Gastroesophageal sphincter (tissue), 4 donors: ENCODE measurements around the gene C10orf90. TPM values are rescaled to one million over a fixed set of nuclear protein-coding genes. Genes with fewer than 3 reads are reported as not detected.
"Not testable (repeated sequence)": the region's sequence is repeated elsewhere in the genome, so short reads cannot be mapped to it uniquely, and the experiment has no call there.

Source experiments
- ATAC-seq: fragments of 150-250 bp; one replicate; pipeline ENCODE4 v1.9.1; 2016; ENCODE audit warnings: mild to moderate bottlenecking, moderate library complexity
- H3K27ac ChIP-seq, 4 donors: fragments of 200-600 bp; sonication (generic) in 3 of 4; 1 replicate in 3 of 4; 2 replicates in 1 of 4; pipeline ENCODE4 v1.5.1; 2016 to 2019
- H3K27me3 ChIP-seq: fragments of 200-600 bp; sonication (generic); one replicate; pipeline ENCODE4 v1.5.1; 2019
- H3K36me3 ChIP-seq, 2 donors: fragments of 200-600 bp; sonication (generic); one replicate each; pipeline ENCODE4 v1.5.1; 2019; ENCODE audit warnings: control low read depth in 1 of 2
- H3K4me1 ChIP-seq, 3 donors: fragments of 200-600 bp; sonication (generic); 1 replicate in 2 of 3; 2 replicates in 1 of 3; pipeline ENCODE4 v1.5.1; 2016 to 2019; ENCODE audit warnings: control low read depth in 2 of 3
- H3K4me3 ChIP-seq, 2 donors: fragments of 200-600 bp; sonication (generic); one replicate each; pipeline ENCODE4 v1.5.1; 2019; ENCODE audit warnings: mild to moderate bottlenecking in 1 of 2, moderate library complexity in 1 of 2
- H3K9me3 ChIP-seq, 3 donors: fragments of 200-600 bp; sonication (generic); one replicate each; pipeline ENCODE4 v1.5.1; 2017 to 2019; ENCODE audit warnings: control low read depth in 2 of 3
- CTCF ChIP-seq, 4 experiments: fragments of 200-600 bp in 2 of 4; fragments of 450-650 bp in 2 of 4; sonication (generic) in 1 of 4; IDR thresholded peaks; one replicate each; pipeline ENCODE4 v1.5.1; 2017 to 2019; ENCODE audit warnings: antibody characterized with exemption in 4 of 4, mild to moderate bottlenecking in 2 of 4, moderate library complexity in 2 of 4
- EP300 ChIP-seq: sonication (generic); formaldehyde crosslinking; IDR thresholded peaks from one replicate; pipeline ENCODE4 v1.6.1; 2017; ENCODE audit warnings: antibody characterized with exemption, mild to moderate bottlenecking
- POLR2A ChIP-seq, 2 donors: fragments of 450-650 bp; IDR thresholded peaks; one replicate each; pipeline ENCODE4 v1.6.1; 2017; ENCODE audit warnings: antibody characterized with exemption in 2 of 2, mild to moderate bottlenecking in 2 of 2, moderate library complexity in 1 of 2
- POLR2AphosphoS5 ChIP-seq: sonication (generic); formaldehyde crosslinking; IDR thresholded peaks from one replicate; pipeline ENCODE4 v1.6.1; 2017; ENCODE audit warnings: antibody characterized with exemption
- WGBS, 2 donors: methylation state at CpG; one replicate each; pipeline ENCODE4 v1.1.5; 2018; ENCODE audit warnings: low coverage in 1 of 2; 5-methylcytosine and 5-hydroxymethylcytosine counted together
- total RNA-seq, 4 donors: library from RNA; depleted of rRNA; stranded (reverse); fragments of >200 nt; gene quantifications; one replicate each; pipeline ENCODE4 v1.1.0, GENCODE V29; 2016

C10orf90 gene
- total RNA-seq, 4 donors from 2014 or later = not detected

GRCh38 chr10:126380352-126381076, 290.0 kb downstream of the C10orf90 start:
- WGBS, 2 donors = 82 to 88% methylated on average over 7 of the region's 7 CpGs
- TF ChIP-seq POLR2A (IDR thresholded peaks at IDR 0.05) (no peak), EP300 (no peak)
- no peak overlapping the region for H3K27ac ChIP-seq
- H3K4me1 ChIP-seq = no peaks in the 10 kb centered on the region
- no peaks in the 10 kb centered on the region for H3K36me3 ChIP-seq
- H3K9me3 ChIP-seq = no peaks in the 10 kb centered on the region
- peaks cover 19% of the 10 kb centered on the region for H3K27me3 ChIP-seq
- ATAC-seq = no peak
- H3K4me3 ChIP-seq = no peak overlapping the region

- not testable (repeated sequence) for H3K9me3 ChIP-seq, H3K36me3 ChIP-seq, H3K4me3 ChIP-seq, H3K27ac ChIP-seq, H3K27me3 ChIP-seq, H3K4me1 ChIP-seq, ATAC-seq
- WGBS, 2 donors = 75 to 100% methylated on average over 2 to 3 of the region's 3 CpGs
These were observed 291.3 kb downstream of the C10orf90 start for GRCh38 chr10:126379166-126379565.

GRCh38 chr10:126376956-126377355, 293.5 kb downstream of the C10orf90 start:
- Histone ChIP-seq H3K27ac (no peak overlapping the region), H3K9me3 (peaks cover 0 to 8% (median 0%) of the 10 kb centered on the region in 3 donors), H3K4me1 (no peaks in the 10 kb centered on the region), H3K4me3 (no peak overlapping the region), H3K27me3 (peaks cover under 1% of the 10 kb centered on the region), H3K36me3 (no peaks in the 10 kb centered on the region)
- TF ChIP-seq POLR2A (IDR thresholded peaks at IDR 0.05) = no peak
- TF ChIP-seq EP300 = no peak
- ATAC-seq = no peak
- 67 to 100% methylated on average over 1 to 2 of the region's 2 CpGs for WGBS, 2 donors

- TF ChIP-seq CTCF (IDR thresholded peaks at IDR 0.05) (no peak), POLR2AphosphoS5 (no peak), EP300 (no peak), POLR2A (IDR thresholded peaks at IDR 0.05) (no peak)
- 87 to 100% methylated on average over 1 of the region's 1 CpG for WGBS, 2 donors
- ATAC-seq = no peak
- Histone ChIP-seq H3K4me3 (no peak overlapping the region), H3K4me1 (no peaks in the 10 kb centered on the region), H3K36me3 (no peaks in the 10 kb centered on the region), H3K27me3 (no peaks in the 10 kb centered on the region), H3K27ac (no peak overlapping the region), H3K9me3 (peaks cover 0 to 8% (median 0%) of the 10 kb centered on the region in 3 donors)
These were observed 294.5 kb downstream of the C10orf90 start for GRCh38 chr10:126375926-126376554.

GRCh38 chr10:126375299-126375698, 295.2 kb downstream of the C10orf90 start:
- H3K4me3 ChIP-seq = no peak overlapping the region
- H3K9me3 ChIP-seq = peaks cover 0 to 8% (median 0%) of the 10 kb centered on the region in 3 donors
- H3K4me1 ChIP-seq = no peaks in the 10 kb centered on the region
- no peaks in the 10 kb centered on the region for H3K36me3 ChIP-seq
- TF ChIP-seq POLR2A (IDR thresholded peaks at IDR 0.05) = no peak
- no peak for TF ChIP-seq EP300
- TF ChIP-seq CTCF (IDR thresholded peaks at IDR 0.05) = no peak
- TF ChIP-seq POLR2AphosphoS5 = no peak
- no peak overlapping the region for H3K27ac ChIP-seq
- no peak for ATAC-seq
- no peaks in the 10 kb centered on the region for H3K27me3 ChIP-seq

Other genes with a start within 250 kb of the C10orf90 start
- gene DOCK1, start 234.7 kb upstream of the C10orf90 start, total RNA-seq = 10 to 100 TPM; 50.8 to 59.0 (median 53.6) TPM